Ovary (tissue), 3 donors: Measurements from ENCODE around the gene HSFY1.
"Not testable (repeated sequence)": the region's sequence is repeated elsewhere in the genome, so short reads cannot be mapped to it uniquely, and the experiment has no call there.

ENCODE experiments used
- EP300 ChIP-seq: sonication (generic); formaldehyde crosslinking; IDR thresholded peaks from one replicate; pipeline ENCODE4 v1.6.1; 2017; ENCODE audit warnings: antibody characterized with exemption
- POLR2A ChIP-seq: fragments of 450-650 bp; IDR thresholded peaks from one replicate; pipeline ENCODE4 v1.6.1; 2017; ENCODE audit warnings: antibody characterized with exemption, mild to moderate bottlenecking, moderate library complexity
- TF ChIP-seq, protein P1 (sequence below), 3 donors: fragments of 450-650 bp in 2 of 3; fragments of 200-600 bp in 1 of 3; IDR thresholded peaks; one replicate each; pipeline versions ENCODE4 v1.5.1 to v1.8.0; 2016 to 2022; ENCODE audit warnings: antibody characterized with exemption in 3 of 3, mild to moderate bottlenecking in 1 of 3
- donor health status: DM: no; HTN: no; CAD: no.

DNA sequence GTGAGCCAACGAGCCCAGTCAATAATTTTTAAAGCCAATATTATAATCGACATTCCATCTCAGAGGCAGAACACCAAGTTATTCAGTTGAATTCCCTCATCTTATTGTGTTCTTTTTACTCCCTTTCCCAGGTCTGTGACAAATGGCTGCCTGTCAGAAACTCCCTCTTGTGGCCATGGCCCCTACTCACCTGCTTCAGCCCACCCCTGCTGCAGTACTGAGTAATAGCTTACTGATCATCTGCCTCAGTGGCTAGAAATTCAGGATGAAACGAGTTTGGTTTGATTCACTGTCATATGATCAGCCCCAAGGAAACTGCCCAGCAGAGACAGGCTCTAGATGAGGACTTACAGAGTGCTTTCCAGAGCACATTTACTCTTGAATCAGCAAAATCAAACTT is 19.4 kb downstream of the HSFY1 start:
- TF ChIP-seq, protein P1, sequence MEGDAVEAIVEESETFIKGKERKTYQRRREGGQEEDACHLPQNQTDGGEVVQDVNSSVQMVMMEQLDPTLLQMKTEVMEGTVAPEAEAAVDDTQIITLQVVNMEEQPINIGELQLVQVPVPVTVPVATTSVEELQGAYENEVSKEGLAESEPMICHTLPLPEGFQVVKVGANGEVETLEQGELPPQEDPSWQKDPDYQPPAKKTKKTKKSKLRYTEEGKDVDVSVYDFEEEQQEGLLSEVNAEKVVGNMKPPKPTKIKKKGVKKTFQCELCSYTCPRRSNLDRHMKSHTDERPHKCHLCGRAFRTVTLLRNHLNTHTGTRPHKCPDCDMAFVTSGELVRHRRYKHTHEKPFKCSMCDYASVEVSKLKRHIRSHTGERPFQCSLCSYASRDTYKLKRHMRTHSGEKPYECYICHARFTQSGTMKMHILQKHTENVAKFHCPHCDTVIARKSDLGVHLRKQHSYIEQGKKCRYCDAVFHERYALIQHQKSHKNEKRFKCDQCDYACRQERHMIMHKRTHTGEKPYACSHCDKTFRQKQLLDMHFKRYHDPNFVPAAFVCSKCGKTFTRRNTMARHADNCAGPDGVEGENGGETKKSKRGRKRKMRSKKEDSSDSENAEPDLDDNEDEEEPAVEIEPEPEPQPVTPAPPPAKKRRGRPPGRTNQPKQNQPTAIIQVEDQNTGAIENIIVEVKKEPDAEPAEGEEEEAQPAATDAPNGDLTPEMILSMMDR (IDR thresholded peaks at IDR 0.05): not testable (repeated sequence)
- TF ChIP-seq POLR2A, EP300: not testable (repeated sequence)
